Measurements from ENCODE around the gene SV2B.
A peak's percentile ranks its signal among the peaks of the same experiment; 100 is the strongest.
"Not testable (repeated sequence)": the region's sequence is repeated elsewhere in the genome, so short reads cannot be mapped to it uniquely, and the experiment has no call there.

SV2B gene

GRCh38 chr15:91329914-91330313 is 229.9 kb downstream of the SV2B start:
- no peak for DNase-seq

GRCh38 chr15:91331581-91331980 is 231.5 kb downstream of the SV2B start:
- no peak for DNase-seq

DNA sequence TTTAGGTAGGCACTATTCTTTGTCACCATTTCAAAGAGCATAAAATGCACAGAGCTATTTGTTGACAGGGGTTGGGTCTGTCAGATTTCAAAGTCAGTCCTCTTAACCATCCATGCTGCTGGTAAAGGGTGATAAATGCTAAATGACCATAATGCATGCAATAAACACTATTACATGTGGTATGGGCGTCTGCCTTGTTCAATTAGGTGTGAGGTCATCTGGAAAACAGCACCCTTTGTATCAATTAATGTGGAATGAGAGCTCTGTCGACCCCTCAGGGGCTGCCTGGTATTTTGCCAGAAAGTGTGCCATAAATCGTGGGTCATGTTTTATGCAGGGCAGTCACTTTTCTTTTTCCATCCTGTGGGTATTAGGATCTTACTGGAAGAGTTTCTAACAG is 235.6 kb downstream of the SV2B start:
- DNase-seq: no peak

DNA sequence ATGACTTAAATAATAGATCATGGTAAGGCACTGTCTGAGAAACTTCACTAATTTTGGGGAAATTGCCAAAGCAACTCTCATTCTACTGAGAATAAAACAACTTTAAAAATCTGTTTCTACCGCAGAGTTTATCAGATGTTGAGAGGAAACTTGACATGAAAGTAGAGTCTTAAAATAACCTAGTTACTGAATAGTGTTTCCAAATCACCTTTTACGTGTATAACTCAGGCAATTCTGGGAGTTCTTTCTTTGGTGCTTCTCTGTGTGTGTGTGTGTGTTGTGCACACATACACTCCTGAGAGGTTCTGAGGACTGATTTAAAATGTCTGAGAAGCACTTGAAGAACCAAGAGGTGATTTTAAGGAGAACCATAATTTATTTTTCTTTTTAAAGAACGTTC is 236.6 kb downstream of the SV2B start:
- no peak for DNase-seq

GRCh38 chr15:91338766-91339165 is 238.7 kb downstream of the SV2B start:
- DNase-seq: peak; percentile 16

- no peak for DNase-seq
These were observed 242.0 kb downstream of the SV2B start for GRCh38 chr15:91342097-91342496.

- DNase-seq: not testable (repeated sequence)
These were observed 244.9 kb downstream of the SV2B start for GRCh38 chr15:91344912-91345311.

GRCh38 chr15:91345736-91346135 is 245.7 kb downstream of the SV2B start:
- DNase-seq: no peak

DNA sequence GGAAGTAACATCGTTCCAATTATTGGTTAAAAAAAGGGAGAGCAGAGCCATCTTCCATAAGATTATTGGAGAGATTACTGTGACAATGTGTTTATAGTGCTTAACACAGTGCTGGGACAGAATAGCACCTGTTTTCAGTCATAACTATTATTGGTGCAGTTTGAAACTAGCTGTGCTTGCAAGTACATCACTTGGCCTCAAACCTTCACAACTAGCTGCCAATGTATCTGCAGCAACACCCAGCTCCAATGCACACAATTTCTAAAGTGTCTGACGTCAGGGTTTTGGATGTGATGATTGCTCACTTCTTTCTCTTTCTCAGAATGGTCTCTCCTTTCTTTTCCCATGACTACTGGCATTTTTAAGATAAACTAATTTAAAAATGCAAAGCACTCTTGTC is 246.2 kb downstream of the SV2B start:
- DNase-seq: no peak

GRCh38 chr15:91348752-91349500 is 248.9 kb downstream of the SV2B start:
- peak; percentile 27 for DNase-seq

Data from hematopoietic multipotent progenitor cell treated with erythropoietin and hydrocortisone succinate and interleukin-3 and kit ligand, for 8 days (in vitro differentiated cells).